OCI-LY1 (cell line): ENCODE results near the gene ARHGEF19.

ENCODE experiments used
- H2AFZ ChIP-seq: fragments of 200-600 bp; sonication (generic), shearing (Covaris generic); 2 replicates; pipeline ENCODE4 v1.6.0; 2014; ENCODE audit warnings: antibody characterized with exemption, mild to moderate bottlenecking, low read length
- H3F3A ChIP-seq: fragments of 200-600 bp; sonication (generic), shearing (Covaris generic); 2 replicates; pipeline ENCODE4 v1.6.0; 2014; ENCODE audit warnings: mild to moderate bottlenecking, antibody characterized with exemption, low read length, moderate library complexity; ENCODE audit not compliant: insufficient read depth
- H3K27ac ChIP-seq: fragments of 200-600 bp; sonication (generic); 2 replicates; pipeline ENCODE4 v1.5.1; 2014; ENCODE audit warnings: low read length, mixed run types, mild to moderate bottlenecking, low read depth; ENCODE audit not compliant: poor library complexity, severe bottlenecking
- H3K27me3 ChIP-seq: fragments of 200-600 bp; sonication (generic); 2 replicates; pipeline ENCODE4 v1.6.0; 2014; ENCODE audit warnings: antibody characterized with exemption, mild to moderate bottlenecking, low read length, moderate library complexity; ENCODE audit not compliant: insufficient read depth
- H3K36me3 ChIP-seq: fragments of 200-600 bp; sonication (generic); 2 replicates; pipeline ENCODE4 v1.6.1; 2014; ENCODE audit warnings: mild to moderate bottlenecking, antibody characterized with exemption, low read length, moderate library complexity, mixed read lengths; ENCODE audit not compliant: insufficient read depth
- H3K4me1 ChIP-seq: fragments of 200-600 bp; sonication (generic); 2 replicates; pipeline ENCODE4 v1.5.1; 2014; ENCODE audit warnings: mild to moderate bottlenecking, low read length, moderate library complexity; ENCODE audit not compliant: insufficient read depth, severe bottlenecking
- H3K4me2 ChIP-seq: fragments of 200-600 bp; sonication (generic), shearing (Covaris generic); 2 replicates; pipeline ENCODE4 v1.6.1; 2014; ENCODE audit warnings: low read length
- H3K4me3 ChIP-seq: fragments of 200-600 bp; sonication (generic); 2 replicates; pipeline ENCODE4 v1.5.1; 2014; ENCODE audit warnings: low read length, low read depth, mild to moderate bottlenecking, mixed read lengths; ENCODE audit not compliant: poor library complexity, severe bottlenecking
- H3K79me2 ChIP-seq: fragments of 200-600 bp; shearing (Covaris generic); 2 replicates; pipeline ENCODE4 v1.6.1; 2016; ENCODE audit warnings: mixed run types, low read length, mixed read lengths; ENCODE audit not compliant: insufficient read depth
- H3K9ac ChIP-seq: fragments of 200-600 bp; sonication (generic), shearing (Covaris generic); 2 replicates; pipeline ENCODE4 v1.6.1; 2014; ENCODE audit warnings: mild to moderate bottlenecking, low read length, mixed read lengths
- H3K9me2 ChIP-seq: fragments of 200-600 bp; sonication (generic), shearing (Covaris generic); 2 replicates; pipeline ENCODE4 v1.6.1; 2014; ENCODE audit warnings: low read depth, mild to moderate bottlenecking, low read length, mixed read lengths
- H3K9me3 ChIP-seq: fragments of 200-600 bp; shearing (Covaris generic); 2 replicates; pipeline ENCODE4 v1.6.1; 2014; ENCODE audit warnings: low read length, mixed read lengths
- H4K20me1 ChIP-seq: fragments of 200-600 bp; sonication (generic), shearing (Covaris generic); 2 replicates; pipeline ENCODE4 v1.6.0; 2016; ENCODE audit warnings: mild to moderate bottlenecking, low read length; ENCODE audit not compliant: insufficient read depth
- EZH2 ChIP-seq: fragments of 200-600 bp; sonication (generic), shearing (Covaris generic); IDR thresholded peaks from 2 replicates; pipeline ENCODE4 v1.8.0; 2017; ENCODE audit warnings: borderline replicate concordance, mixed run types, mild to moderate bottlenecking, antibody characterized with exemption, low read length, moderate library complexity, mixed read lengths
- TF ChIP-seq, protein P1 (sequence below): fragments of 200-600 bp; sonication (generic), shearing (Covaris generic); IDR thresholded peaks from 2 replicates; pipeline ENCODE4 v1.5.1; 2017; ENCODE audit warnings: mild to moderate bottlenecking, antibody characterized with exemption, low read length, moderate library complexity, mixed read lengths

Gene ARHGEF19

GRCh38 chr1:16251381-16251780, 38.9 kb upstream of the ARHGEF19 start:
- no peak overlapping the region for H2AFZ ChIP-seq
- peaks cover 67% of the 10 kb centered on the region for H3K36me3 ChIP-seq
- no peaks in the 10 kb centered on the region for H4K20me1 ChIP-seq
- no peak overlapping the region for H3K4me3 ChIP-seq
- no peaks in the 10 kb centered on the region for H3K9me2 ChIP-seq
- H3K4me1 ChIP-seq, result peaks cover 32% of the 10 kb centered on the region
- no peaks in the 10 kb centered on the region for H3K27me3 ChIP-seq
- peaks cover 7% of the 10 kb centered on the region; the same call in 1 of the 2 replicates for H3F3A ChIP-seq
- TF ChIP-seq, protein P1, sequence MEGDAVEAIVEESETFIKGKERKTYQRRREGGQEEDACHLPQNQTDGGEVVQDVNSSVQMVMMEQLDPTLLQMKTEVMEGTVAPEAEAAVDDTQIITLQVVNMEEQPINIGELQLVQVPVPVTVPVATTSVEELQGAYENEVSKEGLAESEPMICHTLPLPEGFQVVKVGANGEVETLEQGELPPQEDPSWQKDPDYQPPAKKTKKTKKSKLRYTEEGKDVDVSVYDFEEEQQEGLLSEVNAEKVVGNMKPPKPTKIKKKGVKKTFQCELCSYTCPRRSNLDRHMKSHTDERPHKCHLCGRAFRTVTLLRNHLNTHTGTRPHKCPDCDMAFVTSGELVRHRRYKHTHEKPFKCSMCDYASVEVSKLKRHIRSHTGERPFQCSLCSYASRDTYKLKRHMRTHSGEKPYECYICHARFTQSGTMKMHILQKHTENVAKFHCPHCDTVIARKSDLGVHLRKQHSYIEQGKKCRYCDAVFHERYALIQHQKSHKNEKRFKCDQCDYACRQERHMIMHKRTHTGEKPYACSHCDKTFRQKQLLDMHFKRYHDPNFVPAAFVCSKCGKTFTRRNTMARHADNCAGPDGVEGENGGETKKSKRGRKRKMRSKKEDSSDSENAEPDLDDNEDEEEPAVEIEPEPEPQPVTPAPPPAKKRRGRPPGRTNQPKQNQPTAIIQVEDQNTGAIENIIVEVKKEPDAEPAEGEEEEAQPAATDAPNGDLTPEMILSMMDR, result no peak
- TF ChIP-seq EZH2, result no peak
- no peaks in the 10 kb centered on the region for H3K9me3 ChIP-seq
- H3K9ac ChIP-seq, result no peak overlapping the region
- no peak overlapping the region for H3K4me2 ChIP-seq
- H3K27ac ChIP-seq, result no peak overlapping the region
- H3K79me2 ChIP-seq, result no peaks in the 10 kb centered on the region

- Histone ChIP-seq H3K4me1 (peaks cover 32% of the 10 kb centered on the region), H4K20me1 (no peaks in the 10 kb centered on the region), H2AFZ (no peak overlapping the region), H3K4me2 (no peak overlapping the region), H3K79me2 (no peaks in the 10 kb centered on the region), H3K27me3 (no peaks in the 10 kb centered on the region), H3K9ac (no peak overlapping the region), H3K9me3 (no peaks in the 10 kb centered on the region), H3K27ac (peak overlapping the region; percentile 84), H3F3A (peaks cover 7% of the 10 kb centered on the region; the same call in 1 of the 2 replicates), H3K36me3 (peaks cover 60% of the 10 kb centered on the region), H3K9me2 (no peaks in the 10 kb centered on the region), H3K4me3 (no peak overlapping the region)
- no peak for TF ChIP-seq EZH2
- TF ChIP-seq, protein P1, result no peak
Measured at GRCh38 chr1:16250524-16251251, 38.2 kb upstream of the ARHGEF19 start.

- Histone ChIP-seq H2AFZ (no peak overlapping the region), H3K9me3 (no peaks in the 10 kb centered on the region), H3K27me3 (no peaks in the 10 kb centered on the region), H4K20me1 (no peaks in the 10 kb centered on the region), H3K4me1 (peaks cover 32% of the 10 kb centered on the region), H3K36me3 (peaks cover 50% of the 10 kb centered on the region), H3K4me3 (no peak overlapping the region), H3K79me2 (no peaks in the 10 kb centered on the region), H3K9me2 (no peaks in the 10 kb centered on the region), H3F3A (peaks cover 7% of the 10 kb centered on the region; the same call in 1 of the 2 replicates), H3K4me2 (peak overlapping the region; percentile 31; the same call in 1 of the 2 replicates), H3K9ac (peak overlapping the region; percentile 2; the same call in 1 of the 2 replicates), H3K27ac (peak overlapping the region; percentile 84)
- TF ChIP-seq, protein P1, result no peak
- no peak for TF ChIP-seq EZH2
Measured at GRCh38 chr1:16249596-16250241, 37.3 kb upstream of the ARHGEF19 start.
